GM12865 (cell line): ENCODE results near the gene HBB.
"Not testable (repeated sequence)": the region's sequence is repeated elsewhere in the genome, so short reads cannot be mapped to it uniquely, and the experiment has no call there.

Experiments used
- DNase-seq: peaks from one replicate; pipeline ENCODE4 v3.0.0; 2010; ENCODE audit warnings: low read depth
- H3K4me3 ChIP-seq: 2 replicates; pipeline ENCODE4 v1.5.1; 2011; ENCODE audit warnings: mild to moderate bottlenecking, low read depth, low read length, control low read depth
- CTCF ChIP-seq: IDR thresholded peaks from 2 replicates; pipeline ENCODE4 v1.5.1; 2011; ENCODE audit warnings: low read length, control low read depth, low read depth, inconsistent platforms; ENCODE audit not compliant: insufficient read depth; ENCODE audit errors: missing control alignments

Gene HBB

GRCh38 chr11:5252192-5252918 is 25.5 kb upstream of the HBB start:
- no peak for TF ChIP-seq CTCF
- no peak overlapping the region for H3K4me3 ChIP-seq
- no peak for DNase-seq

- no peak for TF ChIP-seq CTCF
- H3K4me3 ChIP-seq: no peak overlapping the region
- DNase-seq: no peak
Measured at GRCh38 chr11:5251746-5252145, 24.9 kb upstream of the HBB start.

GRCh38 chr11:5250543-5251204 is 23.8 kb upstream of the HBB start:
- DNase-seq: no peak
- no peak overlapping the region for H3K4me3 ChIP-seq
- no peak for TF ChIP-seq CTCF

- not testable (repeated sequence) for H3K4me3 ChIP-seq, DNase-seq
Measured at GRCh38 chr11:5249807-5250396, 23.0 kb upstream of the HBB start, which contains the start of gene HBG1. TSS of gene HBG1 (minus strand) at chr11:5249857. CDS start at chr11:5249804, 53 bp downstream.

GRCh38 chr11:5248498-5248897 is 21.6 kb upstream of the HBB start:
- DNase-seq, H3K4me3 ChIP-seq: not testable (repeated sequence)

GRCh38 chr11:5247472-5248192 is 20.8 kb upstream of the HBB start:
- TF ChIP-seq CTCF: no peak
- no peak for DNase-seq
- H3K4me3 ChIP-seq: no peak overlapping the region

GRCh38 chr11:5246772-5247471 is 20.1 kb upstream of the HBB start:
- H3K4me3 ChIP-seq: no peak overlapping the region
- DNase-seq: no peak
- TF ChIP-seq CTCF: no peak
